Lower lobe of right lung (tissue), 2 donors: ENCODE measurements around the gene VKORC1. TPM values are rescaled to one million over a fixed set of nuclear protein-coding genes. Genes with fewer than 3 reads are reported as not detected.

Experiments
- ATAC-seq, 2 donors: fragments of 200-7000 bp; cut with Tn5 transposase; one replicate each; pipeline ENCODE4 v1.9.1; 2020 to 2022; ENCODE audit warnings: mild to moderate bottlenecking in 2 of 2, moderate library complexity in 2 of 2
- DNase-seq: peaks from one replicate; pipeline ENCODE4 v3.0.0-alpha.2; 2020
- H3K27ac ChIP-seq: fragments of 200-600 bp; one replicate; pipeline ENCODE4 v1.8.0; 2022
- H3K27me3 ChIP-seq: fragments of 200-600 bp; one replicate; pipeline ENCODE4 v1.8.0; 2022; ENCODE audit warnings: low read depth
- H3K36me3 ChIP-seq: fragments of 200-600 bp; one replicate; pipeline ENCODE4 v1.8.0; 2022; ENCODE audit warnings: mild to moderate bottlenecking
- H3K4me1 ChIP-seq: fragments of 200-600 bp; one replicate; pipeline ENCODE4 v1.8.0; 2022
- H3K4me3 ChIP-seq: fragments of 200-600 bp; one replicate; pipeline ENCODE4 v1.8.0; 2022; ENCODE audit warnings: mild to moderate bottlenecking
- H3K9me3 ChIP-seq: fragments of 200-600 bp; one replicate; pipeline ENCODE4 v1.8.0; 2022
- CTCF ChIP-seq: fragments of 200-600 bp; IDR thresholded peaks from one replicate; pipeline ENCODE4 v1.8.0; 2022; ENCODE audit warnings: antibody characterized with exemption, mild to moderate bottlenecking
- intact Hi-C: fragments of 100-400 bp; cut with DNase I; formaldehyde crosslinking; loops from one replicate; pipeline ENCODE4 v1.11.0; 2022
- long read RNA-seq: library from polyadenylated mRNA; unstranded; transcript quantifications from one replicate; pipeline ENCODE4 v2.0.0, GENCODE V29; 2021
- total RNA-seq: library from RNA; stranded (reverse); fragmentation: NEBNext Ultra II Directional; extraction: Animal tissue kit (Norgen Biotek cat#: 25700); gene quantifications from one replicate; pipeline ENCODE4 v1.2.1, GENCODE V29; 2021
- donor health status: DM: no; HTN: yes; CAD: no; lungs with severe emphysema.

VKORC1 gene
- total RNA-seq: 65.6 TPM
- long read RNA-seq, transcript VKORC1-205 (3 exons, 1,012 nt): major isoform, 57 of 72 reads
- long read RNA-seq, transcript VKORC1-203 (2 exons, 901 nt): minor isoform, 7 of 72 reads
- long read RNA-seq, partial matches to known transcripts: 1 of 72 reads
- long read RNA-seq, other reads (novel, unspliced or antisense): 3 of 72 reads

DNA sequence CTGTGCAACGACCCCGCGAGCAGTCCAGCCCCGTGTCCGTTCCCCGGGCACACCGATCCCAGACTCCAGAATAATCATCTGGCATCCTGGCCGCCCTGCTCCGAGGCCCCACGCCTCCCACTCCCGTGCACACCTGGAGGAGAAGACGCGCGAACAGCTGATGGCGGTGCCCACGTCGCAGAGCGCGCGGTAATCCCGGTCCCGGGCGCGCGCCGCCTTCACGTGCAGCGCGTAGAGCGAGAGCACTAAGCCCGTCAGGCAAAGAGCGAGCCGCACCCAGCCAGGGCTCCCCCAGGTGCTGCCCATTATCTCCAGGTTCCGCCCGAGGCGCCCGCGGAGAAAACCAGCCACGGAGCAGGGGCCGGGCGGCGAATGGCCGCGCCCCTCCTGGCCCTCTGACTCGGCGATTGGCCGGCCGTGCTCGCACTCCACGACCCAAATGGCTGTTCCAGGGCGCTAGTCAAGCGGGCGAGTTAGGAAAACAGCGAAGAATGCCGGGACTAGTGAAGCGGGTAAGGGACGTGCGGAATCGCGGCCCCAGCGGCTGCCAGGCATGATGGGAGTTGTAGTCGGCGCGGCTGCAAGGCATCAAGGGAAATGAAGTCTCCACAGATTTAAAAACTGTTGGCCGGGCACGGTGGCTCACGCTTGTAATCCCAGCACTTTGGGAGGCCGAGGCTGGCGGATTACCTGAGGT lies at the start of gene VKORC1:
TSS of gene VKORC1 (minus strand) at position 374 of the 697 bp plus-strand sequence. CDS start at position 306, 68 bp downstream.
- Histone ChIP-seq H3K9me3 (no peaks in the 10 kb centered on the region), H3K27ac (peak within 1 kb of the TSS; percentile 89), H3K27me3 (no peaks in the 10 kb centered on the region), H3K36me3 (peaks cover 19% of the 10 kb centered on the region), H3K4me1 (peaks cover 25% of the 10 kb centered on the region), H3K4me3 (peak within 1 kb of the TSS; percentile 93)
- ATAC-seq: peak; percentile 96 to 97
- TF ChIP-seq CTCF: no peak
- peak; percentile 97 for DNase-seq
- intact Hi-C loops: no loop called here

- intact Hi-C loops: no loop called here
- no peak for DNase-seq
Measured at GRCh38 chr16:31143694-31144148, 49.1 kb upstream of the VKORC1 start.

GRCh38 chr16:31143011-31143693 lies 48.6 kb upstream of the VKORC1 start:
- Histone ChIP-seq H3K4me1 (peaks cover 37% of the 10 kb centered on the region), H3K9me3 (no peaks in the 10 kb centered on the region), H3K27ac (peak overlapping the region; percentile 91), H3K4me3 (peak overlapping the region; percentile 59), H3K27me3 (peaks cover 4% of the 10 kb centered on the region), H3K36me3 (no peaks in the 10 kb centered on the region)
- DNase-seq: no peak
- intact Hi-C loops: no loop called here
- no peak for ATAC-seq
- TF ChIP-seq CTCF: no peak

More at GRCh38 chr16:31143694-31144148, 49.1 kb upstream of the VKORC1 start:
- no peak overlapping the region for H3K27ac ChIP-seq
- no peak overlapping the region for H3K4me3 ChIP-seq
- no peak for ATAC-seq
- H3K27me3 ChIP-seq: peaks cover 8% of the 10 kb centered on the region
- TF ChIP-seq CTCF: no peak
- no peaks in the 10 kb centered on the region for H3K36me3 ChIP-seq
- peaks cover 31% of the 10 kb centered on the region for H3K4me1 ChIP-seq
- no peaks in the 10 kb centered on the region for H3K9me3 ChIP-seq

DNA sequence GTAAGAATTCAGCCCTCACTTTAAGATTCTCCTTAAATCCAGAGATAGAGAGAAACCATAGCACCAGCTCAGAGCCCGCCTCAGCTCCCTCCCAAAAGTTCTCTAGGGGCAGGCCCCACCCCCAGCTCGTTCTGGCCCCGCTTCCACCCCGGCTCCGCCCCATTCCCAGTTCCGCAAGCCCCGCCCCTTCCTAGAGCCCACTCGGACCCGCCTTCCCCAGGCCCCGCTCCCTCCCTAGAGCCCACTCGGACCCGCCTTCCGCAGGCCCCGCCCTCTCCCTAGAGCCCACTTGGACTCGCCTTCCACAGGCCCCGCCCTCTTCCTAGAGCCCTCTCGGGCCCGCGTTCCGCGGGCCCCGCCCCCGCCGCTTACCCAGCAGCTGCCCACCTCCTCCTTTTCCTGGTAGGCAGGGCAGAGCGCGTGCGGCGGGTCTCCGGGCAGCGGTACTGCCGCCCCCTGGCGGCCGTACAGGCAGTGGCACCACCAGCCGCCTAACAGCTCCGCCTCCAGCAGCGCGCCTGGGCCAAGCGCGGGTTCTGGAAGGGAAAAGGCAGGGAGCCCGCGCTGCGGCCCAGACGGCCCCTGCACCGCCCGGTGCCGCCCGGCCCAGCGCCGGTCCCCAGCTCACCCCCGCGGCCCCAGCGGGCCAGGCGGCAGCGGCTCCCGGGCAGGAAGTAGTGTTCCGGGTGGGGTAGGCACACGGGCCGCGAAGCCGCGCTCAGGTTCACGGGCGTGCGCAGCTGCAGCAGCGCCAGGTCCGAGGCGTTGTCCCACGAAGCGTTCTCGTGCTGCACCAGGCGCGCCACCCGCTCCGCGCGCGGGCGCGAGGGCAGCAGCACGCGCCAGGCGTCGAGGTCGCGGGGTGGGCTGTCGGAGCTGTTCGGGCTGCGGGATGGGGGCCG lies 47.8 kb upstream of the VKORC1 start:
- Histone ChIP-seq H3K4me1 (peaks cover 41% of the 10 kb centered on the region), H3K9me3 (no peaks in the 10 kb centered on the region), H3K27me3 (no peaks in the 10 kb centered on the region), H3K27ac (peak overlapping the region; percentile 91), H3K4me3 (peak overlapping the region; percentile 59), H3K36me3 (no peaks in the 10 kb centered on the region)
- intact Hi-C loops: no loop called here
- ATAC-seq: peak; percentile 94 to 97
- TF ChIP-seq CTCF: peak; percentile 89
- DNase-seq: peak; percentile 100
